ENCODE results near the gene GFM1.
"Not testable (repeated sequence)": the region's sequence is repeated elsewhere in the genome, so short reads cannot be mapped to it uniquely, and the experiment has no call there.

Gene GFM1

GRCh38 chr3:158672215-158673176, 28.2 kb downstream of the GFM1 start, which contains the start of gene LXN:
TSS of gene LXN (minus strand) at chr3:158672648. CDS start at chr3:158672478, 170 bp downstream.
- TF ChIP-seq CTCF (IDR thresholded peaks at IDR 0.05): peak; percentile 14
- Histone ChIP-seq H3K4me3 (peak within 1 kb of the TSS; percentile 68), H3K27ac (peak within 1 kb of the TSS; percentile 50 to 73)
- peak; percentile 78 for DNase-seq (ENCODE audit: low spot score)

GRCh38 chr3:158678687-158679086, 34.4 kb downstream of the GFM1 start:
- no peak for TF ChIP-seq CTCF (IDR thresholded peaks at IDR 0.05)
- no peak for DNase-seq (ENCODE audit: low spot score)
- H3K27ac ChIP-seq: no peak overlapping the region
- no peak overlapping the region for H3K4me3 ChIP-seq

GRCh38 chr3:158679547-158680000, 35.2 kb downstream of the GFM1 start:
- no peak for TF ChIP-seq CTCF (IDR thresholded peaks at IDR 0.05)
- H3K27ac ChIP-seq: no peak overlapping the region
- no peak for DNase-seq (ENCODE audit: low spot score)
- no peak overlapping the region for H3K4me3 ChIP-seq

GRCh38 chr3:158680861-158681260, 36.5 kb downstream of the GFM1 start:
- no peak for TF ChIP-seq CTCF (IDR thresholded peaks at IDR 0.05)
- no peak overlapping the region for H3K4me3 ChIP-seq
- no peak for DNase-seq (ENCODE audit: low spot score)
- no peak overlapping the region for H3K27ac ChIP-seq

GRCh38 chr3:158683230-158683962, 39.1 kb downstream of the GFM1 start:
- TF ChIP-seq CTCF (IDR thresholded peaks at IDR 0.05): no peak
- H3K4me3 ChIP-seq: no peak overlapping the region

GRCh38 chr3:158685159-158685558, 40.8 kb downstream of the GFM1 start:
- no peak overlapping the region for H3K27ac ChIP-seq
- no peak for TF ChIP-seq CTCF (IDR thresholded peaks at IDR 0.05)
- H3K4me3 ChIP-seq: no peak overlapping the region
- DNase-seq (ENCODE audit: low spot score): no peak

More at GRCh38 chr3:158683230-158683962, 39.1 kb downstream of the GFM1 start:
- H3K27ac ChIP-seq: no peak overlapping the region
- no peak for DNase-seq (ENCODE audit: low spot score)

- not testable (repeated sequence) for DNase-seq (ENCODE audit: low spot score); H3K27ac ChIP-seq; H3K4me3 ChIP-seq
Observed at GRCh38 chr3:158693866-158694456, 49.6 kb downstream of the GFM1 start.

All from coronary artery (tissue), 2 donors.